OCI-LY3 (cell line): Measurements from ENCODE around the gene FAM76A.

Experiments used
- CTCF ChIP-seq: fragments of 200-600, 300-600 bp; sonication (generic); IDR thresholded peaks from 2 replicates; pipeline ENCODE4 v1.5.1; 2014; ENCODE audit warnings: antibody characterized with exemption, low read length, low read depth
- EZH2phosphoT487 ChIP-seq: fragments of 200-600 bp; shearing (Covaris generic); IDR thresholded peaks from 2 replicates; pipeline ENCODE4 v1.6.1; 2018; ENCODE audit warnings: antibody characterized with exemption, mixed run types, low read depth

- TF ChIP-seq EZH2phosphoT487: no peak
- TF ChIP-seq CTCF: no peak
Observed at GRCh38 chr1:27745466-27745865, 19.7 kb downstream of the FAM76A start.
